NCI-H1436 (cell line): ENCODE data around the gene PODXL.
"Not testable (repeated sequence)": the region's sequence is repeated elsewhere in the genome, so short reads cannot be mapped to it uniquely, and the experiment has no call there.

Experiments used
- DNase-seq: peaks from one replicate; lab custom pipeline; 2025; lab: John Stamatoyannopoulos, UW

The PODXL gene

GRCh38 chr7:131538071-131538812 is 18.2 kb downstream of the PODXL start:
- no peak for DNase-seq

- DNase-seq, result no peak
Observed at GRCh38 chr7:131537571-131537978, 18.9 kb downstream of the PODXL start.

GRCh38 chr7:131536361-131536849 is 20.0 kb downstream of the PODXL start:
- DNase-seq, result no peak

GRCh38 chr7:131533566-131534561 is 22.6 kb downstream of the PODXL start:
- no peak for DNase-seq

- no peak for DNase-seq
Observed at GRCh38 chr7:131533151-131533559, 23.3 kb downstream of the PODXL start.

GRCh38 chr7:131532570-131533091 is 23.8 kb downstream of the PODXL start:
- no peak for DNase-seq

- no peak for DNase-seq
Observed at GRCh38 chr7:131530137-131530536, 26.3 kb downstream of the PODXL start.

- DNase-seq, result no peak
Observed at GRCh38 chr7:131529617-131530016, 26.8 kb downstream of the PODXL start.

- DNase-seq, result no peak
Observed at GRCh38 chr7:131529179-131529578, 27.2 kb downstream of the PODXL start.

GRCh38 chr7:131527456-131527855 is 29.0 kb downstream of the PODXL start:
- no peak for DNase-seq

- no peak for DNase-seq
Observed at GRCh38 chr7:131525820-131526219, 30.6 kb downstream of the PODXL start.

GRCh38 chr7:131524703-131525102 is 31.7 kb downstream of the PODXL start:
- no peak for DNase-seq

- DNase-seq, result no peak
Observed at GRCh38 chr7:131524115-131524514, 32.3 kb downstream of the PODXL start.

- DNase-seq, result no peak
Observed at GRCh38 chr7:131522325-131522930, 34.0 kb downstream of the PODXL start.

GRCh38 chr7:131521651-131522163 is 34.7 kb downstream of the PODXL start:
- no peak for DNase-seq

GRCh38 chr7:131518626-131519025 is 37.8 kb downstream of the PODXL start:
- DNase-seq, result no peak

GRCh38 chr7:131517218-131517923 is 39.1 kb downstream of the PODXL start:
- no peak for DNase-seq

- not testable (repeated sequence) for DNase-seq
Observed at GRCh38 chr7:131515471-131515870, 41.0 kb downstream of the PODXL start.

GRCh38 chr7:131513245-131514061 is 43.0 kb downstream of the PODXL start:
- peak; percentile 89 for DNase-seq
